HG03045 (cell line): ENCODE results near the gene CHRNA5.

ENCODE experiments used
- ATAC-seq: cut with Tn5 transposase; IDR thresholded peaks from one replicate; pipeline ENCODE4 v1.9.1; 2021; ENCODE audit warnings: mild to moderate bottlenecking, moderate library complexity; ENCODE audit not compliant: unreplicated experiment

Gene CHRNA5

DNA sequence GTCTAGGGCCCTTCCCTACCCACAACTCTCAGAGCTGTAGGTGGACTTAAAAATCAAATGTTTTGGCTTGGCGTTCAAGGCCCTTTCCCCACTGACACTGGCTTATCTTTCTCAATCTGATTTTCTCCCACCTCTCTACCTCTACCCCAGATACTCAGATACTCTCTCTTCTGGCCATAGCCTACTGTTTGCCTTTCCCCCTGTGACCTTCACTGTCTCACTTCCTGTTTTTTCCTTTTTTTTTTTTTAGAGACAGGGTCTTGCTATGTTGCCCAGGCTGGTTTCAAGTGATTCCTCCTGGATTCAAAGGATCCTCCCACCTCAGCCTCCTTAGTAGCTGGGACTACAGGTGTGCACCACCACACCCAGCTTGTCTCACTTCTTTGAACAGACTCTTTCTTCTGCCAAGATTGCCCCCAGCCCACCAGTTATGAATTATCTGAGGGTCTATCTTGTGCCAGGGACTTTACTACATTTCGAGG lies 71.1 kb downstream of the CHRNA5 start:
- no peak for ATAC-seq

GRCh38 chr15:78637776-78638435 lies 72.6 kb downstream of the CHRNA5 start:
- no peak for ATAC-seq

GRCh38 chr15:78638658-78639314 lies 73.5 kb downstream of the CHRNA5 start:
- ATAC-seq = no peak

DNA sequence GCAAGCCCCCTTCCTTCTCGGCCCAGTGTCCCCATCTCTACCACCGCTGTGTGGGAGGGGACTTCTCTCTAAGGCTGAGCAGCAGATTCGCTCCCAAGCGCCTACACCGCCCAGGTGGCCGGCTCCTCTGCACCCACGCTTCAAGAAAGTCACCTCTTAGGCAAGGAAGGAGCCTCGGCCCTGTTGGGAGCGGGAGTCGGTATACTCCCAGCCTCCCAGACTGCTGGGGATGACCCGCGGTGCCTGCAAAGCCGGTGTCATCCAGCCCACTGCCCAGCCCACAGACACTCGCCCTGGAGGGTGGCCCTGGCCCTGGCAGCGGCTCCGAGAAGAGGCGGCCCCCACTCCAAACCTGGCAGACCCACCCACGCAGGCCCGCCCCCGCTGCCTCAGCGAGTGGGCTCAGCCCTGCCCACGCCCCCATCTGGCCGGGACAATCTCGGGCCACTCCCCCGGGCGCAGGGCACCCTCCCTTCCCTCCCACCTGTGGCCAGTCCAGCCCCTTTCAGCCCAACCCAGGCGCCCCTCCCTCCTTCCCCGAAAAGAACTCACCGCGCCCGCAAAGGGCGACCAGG lies 75.3 kb downstream of the CHRNA5 start:
- ATAC-seq = no peak

DNA sequence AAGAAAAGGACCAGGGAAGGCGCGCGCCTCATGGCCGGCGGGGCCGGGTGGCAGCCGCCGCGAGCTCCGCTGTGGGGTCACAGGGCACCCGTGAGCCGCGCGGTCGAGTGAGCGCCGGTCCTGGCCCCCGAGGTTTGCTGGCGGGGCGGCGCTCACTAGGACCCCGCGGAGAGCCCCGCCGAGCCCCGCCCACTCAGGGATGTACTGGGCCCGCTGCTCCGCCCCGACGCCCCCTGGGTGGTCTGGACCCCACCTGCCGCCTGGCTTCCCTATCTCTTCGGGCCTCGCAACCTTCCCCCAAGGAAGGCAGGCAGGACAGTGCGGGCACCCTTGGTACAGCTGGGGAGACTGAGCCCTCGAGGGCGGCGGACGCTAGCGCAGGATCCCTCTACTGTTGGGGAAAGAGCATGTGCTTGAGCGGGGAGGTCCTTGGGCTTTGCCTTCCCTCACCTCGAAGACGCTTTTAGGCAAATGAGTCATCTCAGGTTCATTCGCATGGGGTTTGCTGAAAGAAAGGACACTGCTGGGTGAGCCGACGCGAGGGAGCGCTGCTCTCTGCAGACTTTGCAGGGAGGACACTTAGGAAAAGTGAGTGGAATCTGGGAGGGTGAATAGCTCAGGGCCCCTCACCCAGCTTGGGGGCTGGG lies 75.9 kb downstream of the CHRNA5 start, which contains the start of gene CHRNB4:
Gene CHRNB4, minus strand, starts transcription at position 109 of the 647 bp plus-strand sequence. Its CDS starts 77 bp downstream, at position 32.
- no peak for ATAC-seq

GRCh38 chr15:78641749-78642275 lies 76.5 kb downstream of the CHRNA5 start:
- ATAC-seq = no peak

DNA sequence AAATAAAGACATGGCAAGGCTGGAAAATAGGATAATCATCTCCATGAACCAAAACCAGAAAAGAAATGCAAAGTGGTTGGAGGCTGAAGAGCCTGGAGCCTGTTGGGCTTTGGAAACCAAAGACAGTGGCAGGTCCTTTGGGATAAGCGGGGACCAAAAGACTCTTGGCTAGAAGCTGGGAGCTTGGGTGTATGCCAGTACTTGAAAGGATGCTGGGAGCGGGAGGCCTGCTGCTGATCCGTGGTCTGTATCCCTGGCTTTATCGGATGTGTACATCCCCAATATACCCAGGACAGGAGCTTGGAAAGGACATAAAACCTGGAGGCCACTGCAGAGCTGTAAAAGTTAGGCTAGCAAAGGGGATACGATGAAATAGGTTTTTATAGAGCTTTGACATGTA lies 77.0 kb downstream of the CHRNA5 start:
- no peak for ATAC-seq
